Measurements from ENCODE around the gene MROH9. TPM values are rescaled to one million over a fixed set of nuclear protein-coding genes. Genes with fewer than 3 reads are reported as not detected.

Gene MROH9
- total and polyA plus RNA-seq, 2 of the 8 experiments (the other 6 are each of a cell fraction or from before 2014, with no cell fraction given): not detected

DNA sequence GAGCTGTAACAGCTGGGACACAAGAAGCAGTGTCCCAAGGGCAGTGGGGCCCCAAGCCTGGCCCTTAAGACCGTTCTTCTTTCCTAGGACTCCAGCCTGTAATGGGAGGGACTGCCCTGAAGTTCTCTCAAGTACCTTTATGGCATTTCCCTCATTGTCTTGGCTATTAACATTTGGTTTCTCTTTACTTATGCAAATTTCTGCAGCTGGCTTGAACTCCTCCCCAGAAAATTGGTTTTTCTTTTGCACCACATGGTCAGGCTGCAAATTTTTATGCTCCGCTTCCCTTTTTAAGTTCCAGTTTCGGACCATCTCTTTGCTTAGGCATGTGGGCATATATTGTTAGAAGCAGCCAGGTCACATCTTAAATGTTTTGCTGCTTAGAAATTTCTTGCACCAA, 3.1 kb upstream of the MROH9 start:
- no peaks in the 10 kb centered on the region for H3K79me1 ChIP-seq (ENCODE audit: low read depth, low read length)
- H3K36me3 ChIP-seq (ENCODE audit: control insufficient read depth in 2 of 4, insufficient read depth in 4 of 4, low read length in 3 of 4): no peaks in the 10 kb centered on the region
- POLR2A ChIA-PET (ENCODE audit: partially characterized antibody): no interaction called here
- 0 out of 4 replicates have a peak overlapping the region, but pooled peaks of 1 of the 2 experiments have one; percentile 20 for H3K4me2 ChIP-seq (ENCODE audit: insufficient read depth in 1 of 2, low read depth in 2 of 2, low read length in 2 of 2)
- H3K56ac ChIP-seq (replicated peaks; ENCODE audit: insufficient read length, low read depth, low read length): no peak overlapping the region
- H2BK20ac ChIP-seq (ENCODE audit: low read length): no peak overlapping the region
- H3K4me1 ChIP-seq (replicated peaks in 1 of 4; ENCODE audit: control insufficient read depth in 3 of 4, insufficient read depth in 4 of 4, low read length in 3 of 4): peaks cover 0 to 4% (median 1%) of the 10 kb centered on the region in 4 experiments; a peak in 2 of 7 replicates
- H3K23ac ChIP-seq (ENCODE audit: insufficient read length): no peak overlapping the region
- no peak overlapping the region for H4K8ac ChIP-seq (ENCODE audit: extremely low read depth, insufficient read depth, low read length)
- no peak overlapping the region for H2BK5ac ChIP-seq (ENCODE audit: low read depth, low read length)
- H3K9me3 ChIP-seq (ENCODE audit: insufficient read depth in 2 of 2, low read depth in 1 of 2, low read length in 1 of 2): no peaks in the 10 kb centered on the region
- FAIRE-seq (no peak), DNase-seq (ENCODE audit: low read depth in 1 of 2, low spot score in 2 of 2) (no peak)
- no peak overlapping the region for H3K14ac ChIP-seq (ENCODE audit: insufficient read length)
- no peak overlapping the region for H4K91ac ChIP-seq (replicated peaks; ENCODE audit: insufficient read length, low read length)
- no peaks in the 10 kb centered on the region for H3K79me2 ChIP-seq (ENCODE audit: control insufficient read depth in 1 of 2, insufficient read depth in 2 of 2, low read length in 2 of 2)
- no peak overlapping the region for H3K27ac ChIP-seq (ENCODE audit: low read depth, low read length)
- 79% methylated on average over 3 of the region's 3 CpGs; no CpG with 5 or more reads in 1 of the 2 experiments for WGBS, 2 experiments (ENCODE audit: extremely low coverage in 1 of 2, insufficient coverage in 1 of 2, insufficient read length in 1 of 2, insufficient replicate concordance in 2 of 2, low coverage in 1 of 2, low lambda C conversion rate in 2 of 2, missing lambda C conversion rate in 1 of 2)
- no peak overlapping the region for H2AK5ac ChIP-seq (ENCODE audit: low read depth, low read length)
- no peak overlapping the region for H3K4ac ChIP-seq (replicated peaks; ENCODE audit: insufficient read length, low read depth, low read length)
- H3K9ac ChIP-seq (replicated peaks in 1 of 4; ENCODE audit: extremely low read depth in 1 of 4, low read depth in 3 of 4, low read length in 3 of 4): no peak overlapping the region
- no peaks in the 10 kb centered on the region for H3K27me3 ChIP-seq (replicated peaks in 1 of 4; ENCODE audit: control insufficient read depth in 3 of 4, extremely low read depth in 1 of 4, insufficient read depth in 3 of 4, low read length in 3 of 4)
- H2AFZ ChIP-seq (ENCODE audit: low read length): no peak overlapping the region
- H2BK12ac ChIP-seq (ENCODE audit: low read depth, low read length): 0 out of 2 replicates have a peak overlapping the region, but pooled peaks have one; percentile 33
- CTCF ChIA-PET (ENCODE audit: partially characterized antibody): interaction anchor here (1.2 to 1.9 kb wide), 2 partner anchors 48 to 380 kb away, joined by 4 to 5 read pairs; no protein-coding TSS in a partner anchor
- peak overlapping the region; percentile 75 for H3K18ac ChIP-seq (ENCODE audit: extremely low read depth, low read length)
- H2BK15ac ChIP-seq (ENCODE audit: low read length): no peak overlapping the region
- H2BK120ac ChIP-seq (replicated peaks; ENCODE audit: low read depth, low read length): no peak overlapping the region
- H4K5ac ChIP-seq (ENCODE audit: insufficient read length, low read depth, low read length): no peak overlapping the region
- H4K20me1 ChIP-seq (replicated peaks in 1 of 2; ENCODE audit: control insufficient read depth in 1 of 2, insufficient read depth in 2 of 2, low read length in 2 of 2): no peaks in the 10 kb centered on the region
- H3K23me2 ChIP-seq (ENCODE audit: low read depth, low read length): no peaks in the 10 kb centered on the region
- no peak overlapping the region for H3K4me3 ChIP-seq (ENCODE audit: extremely low read depth in 1 of 4, insufficient read depth in 2 of 4, low read depth in 3 of 4, low read length in 4 of 4)
- TF ChIP-seq TCF12 (IDR thresholded peaks at IDR 0.05; ENCODE audit: low read depth, low read length): no peak
- no peak for TF ChIP-seq FOSL1 (IDR thresholded peaks at IDR 0.05; ENCODE audit: insufficient read depth, low read depth, low read length)
- TF ChIP-seq CTBP2 (IDR thresholded peaks at IDR 0.05; ENCODE audit: borderline replicate concordance, insufficient read depth, insufficient read length, low read length): no peak
- TF ChIP-seq SP1 (IDR thresholded peaks at IDR 0.05; ENCODE audit: low read depth, low read length): no peak
- TF ChIP-seq, protein P1, sequence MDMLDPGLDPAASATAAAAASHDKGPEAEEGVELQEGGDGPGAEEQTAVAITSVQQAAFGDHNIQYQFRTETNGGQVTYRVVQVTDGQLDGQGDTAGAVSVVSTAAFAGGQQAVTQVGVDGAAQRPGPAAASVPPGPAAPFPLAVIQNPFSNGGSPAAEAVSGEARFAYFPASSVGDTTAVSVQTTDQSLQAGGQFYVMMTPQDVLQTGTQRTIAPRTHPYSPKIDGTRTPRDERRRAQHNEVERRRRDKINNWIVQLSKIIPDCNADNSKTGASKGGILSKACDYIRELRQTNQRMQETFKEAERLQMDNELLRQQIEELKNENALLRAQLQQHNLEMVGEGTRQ (IDR thresholded peaks at IDR 0.05; ENCODE audit: low read length): no peak
- TF ChIP-seq, protein P2, sequence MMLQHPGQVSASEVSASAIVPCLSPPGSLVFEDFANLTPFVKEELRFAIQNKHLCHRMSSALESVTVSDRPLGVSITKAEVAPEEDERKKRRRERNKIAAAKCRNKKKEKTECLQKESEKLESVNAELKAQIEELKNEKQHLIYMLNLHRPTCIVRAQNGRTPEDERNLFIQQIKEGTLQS (IDR thresholded peaks at IDR 0.05; ENCODE audit: insufficient read depth, low read depth, low read length): no peak
- TF ChIP-seq SUZ12 (IDR thresholded peaks at IDR 0.05; ENCODE audit: low read length): no peak
- no peak for TF ChIP-seq POLR2A (IDR thresholded peaks at IDR 0.05; ENCODE audit: control extremely low read depth in 1 of 2, low read depth in 2 of 2, low read length in 2 of 2)
- no peak for TF ChIP-seq ASH2L (IDR thresholded peaks at IDR 0.05; ENCODE audit: low read length)
- no peak for TF ChIP-seq NANOG (IDR thresholded peaks at IDR 0.05; ENCODE audit: insufficient read depth, low read depth, low read length, poor library complexity, severe bottlenecking)
